Calu3 (cell line): ENCODE data around the gene HAUS6. TPM values are rescaled to one million over a fixed set of nuclear protein-coding genes. Genes with fewer than 3 reads are reported as not detected.

Source experiments
- BruUV-seq: library from RNA; stranded (reverse); fragments of 400-500 nt; replicated peaks from 2 replicates; lab custom pipeline; 2021; lab: Mats Ljungman, UMichigan
- CTCF ChIA-PET: fragments of 300-600 bp; sonication (Branson Sonifier 250); formaldehyde crosslinking; loops from one replicate; lab custom pipeline; 2022; ENCODE audit warnings: antibody characterized with exemption; lab: Charles Lee
- DNase-seq: peaks from one replicate; pipeline ENCODE4 v3.0.0; 2022
- H3K27ac Mint-ChIP-seq: one replicate; pipeline ENCODE4 v1.8.0; 2022; ENCODE audit warnings: mixed read lengths; ENCODE audit not compliant: unreplicated experiment
- H3K27me3 Mint-ChIP-seq: one replicate; pipeline ENCODE4 v1.8.0; 2022; ENCODE audit warnings: mixed read lengths; ENCODE audit not compliant: unreplicated experiment
- H3K36me3 Mint-ChIP-seq: one replicate; pipeline ENCODE4 v1.8.0; 2022; ENCODE audit warnings: mild to moderate bottlenecking, moderate library complexity, mixed read lengths; ENCODE audit not compliant: insufficient read depth, unreplicated experiment
- H3K4me1 Mint-ChIP-seq: one replicate; pipeline ENCODE4 v1.8.0; 2022; ENCODE audit warnings: mild to moderate bottlenecking, low read depth, mixed read lengths; ENCODE audit not compliant: unreplicated experiment
- H3K4me3 Mint-ChIP-seq: one replicate; pipeline ENCODE4 v1.8.0; 2022; ENCODE audit warnings: mild to moderate bottlenecking, low read depth, moderate library complexity, mixed read lengths; ENCODE audit not compliant: unreplicated experiment
- H3K9me3 Mint-ChIP-seq: one replicate; pipeline ENCODE4 v1.8.0; 2022; ENCODE audit warnings: low read depth, mixed read lengths; ENCODE audit not compliant: unreplicated experiment
- CTCF ChIP-seq: fragments of 200-600 bp; IDR thresholded peaks from one replicate; pipeline ENCODE4 v1.8.0; 2022; ENCODE audit warnings: antibody characterized with exemption; ENCODE audit not compliant: unreplicated experiment
- intact Hi-C: fragments of 100-400 bp; cut with micrococcal nuclease; formaldehyde crosslinking; loops from one replicate; pipeline ENCODE4 v1.10.0; 2022; ENCODE audit not compliant: unreplicated experiment
- total RNA-seq: library from RNA; stranded (reverse); gene quantifications from 2 replicates; pipeline ENCODE4 v1.2.3, GENCODE V29; 2022

Gene HAUS6
- total RNA-seq, 1 experiment from 2014 or later = 15.7 TPM

DNA sequence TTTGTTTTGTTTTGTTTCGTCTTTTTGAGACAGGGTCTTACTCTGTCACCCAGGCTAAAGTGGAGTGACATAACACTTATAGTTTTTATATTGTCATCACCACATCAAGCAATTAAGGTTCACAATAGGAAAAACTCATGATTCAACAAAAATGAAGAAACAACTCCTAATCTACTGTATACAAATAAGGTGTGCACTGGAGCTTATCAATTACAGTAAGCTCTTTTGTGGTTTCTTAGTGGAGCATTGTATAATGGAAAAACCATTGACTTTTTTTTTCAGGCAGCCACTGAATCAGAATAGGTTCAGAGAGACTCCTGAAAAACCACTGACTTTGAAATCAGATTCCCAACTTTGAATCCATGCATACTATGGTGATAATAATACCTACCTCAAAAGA lies 35.4 kb upstream of the HAUS6 start:
- Mint-ChIP-seq H3K9me3 (no peaks in the 10 kb centered on the region), H3K27ac (no peak overlapping the region), H3K27me3 (no peaks in the 10 kb centered on the region), H3K4me1 (peaks cover 6% of the 10 kb centered on the region), H3K4me3 (no peak overlapping the region), H3K36me3 (no peaks in the 10 kb centered on the region)
- no TSS peak for BruUV-seq
- CTCF ChIA-PET = interaction anchor here (0.7 kb wide), 1 partner anchor 144 kb away, joined by 3 read pairs; no protein-coding TSS in a partner anchor
- intact Hi-C loops = no loop called here
- no peak for DNase-seq
- no peak for TF ChIP-seq CTCF

- BruUV-seq = no TSS peak
- intact Hi-C loops = no loop called here
- H3K4me1 Mint-ChIP-seq = peaks cover 6% of the 10 kb centered on the region
- DNase-seq = no peak
- H3K4me3 Mint-ChIP-seq = no peak overlapping the region
- no peaks in the 10 kb centered on the region for H3K27me3 Mint-ChIP-seq
- no peaks in the 10 kb centered on the region for H3K9me3 Mint-ChIP-seq
- no peak overlapping the region for H3K27ac Mint-ChIP-seq
- TF ChIP-seq CTCF = no peak
- CTCF ChIA-PET = no interaction called here
- no peaks in the 10 kb centered on the region for H3K36me3 Mint-ChIP-seq
Measured at GRCh38 chr9:19137282-19137681, 34.6 kb upstream of the HAUS6 start.

DNA sequence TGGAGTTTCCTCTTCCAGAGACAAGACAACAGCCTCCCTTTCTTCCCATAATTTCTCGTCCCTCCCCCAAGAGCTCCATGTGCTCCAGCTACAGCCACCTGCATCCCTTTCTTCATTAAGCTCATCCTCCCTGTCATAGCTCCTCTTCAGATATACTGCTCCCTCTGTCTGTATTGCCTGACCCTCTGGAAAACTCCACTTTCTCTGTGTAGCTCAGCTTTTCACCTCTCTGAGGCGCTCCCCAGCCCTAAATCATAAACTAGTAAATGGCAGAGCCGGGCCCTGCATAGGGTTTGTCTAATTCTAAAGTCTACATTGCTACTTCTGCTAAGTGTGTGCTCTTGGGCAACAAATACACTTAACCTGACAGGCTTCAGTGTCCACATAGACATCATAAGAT lies 33.4 kb upstream of the HAUS6 start:
- Mint-ChIP-seq H3K27me3 (no peaks in the 10 kb centered on the region), H3K36me3 (no peaks in the 10 kb centered on the region), H3K4me3 (no peak overlapping the region), H3K9me3 (no peaks in the 10 kb centered on the region), H3K27ac (no peak overlapping the region), H3K4me1 (peaks cover 6% of the 10 kb centered on the region)
- no peak for TF ChIP-seq CTCF
- DNase-seq = no peak
- no TSS peak for BruUV-seq
- intact Hi-C loops = no loop called here
- CTCF ChIA-PET = no interaction called here

DNA sequence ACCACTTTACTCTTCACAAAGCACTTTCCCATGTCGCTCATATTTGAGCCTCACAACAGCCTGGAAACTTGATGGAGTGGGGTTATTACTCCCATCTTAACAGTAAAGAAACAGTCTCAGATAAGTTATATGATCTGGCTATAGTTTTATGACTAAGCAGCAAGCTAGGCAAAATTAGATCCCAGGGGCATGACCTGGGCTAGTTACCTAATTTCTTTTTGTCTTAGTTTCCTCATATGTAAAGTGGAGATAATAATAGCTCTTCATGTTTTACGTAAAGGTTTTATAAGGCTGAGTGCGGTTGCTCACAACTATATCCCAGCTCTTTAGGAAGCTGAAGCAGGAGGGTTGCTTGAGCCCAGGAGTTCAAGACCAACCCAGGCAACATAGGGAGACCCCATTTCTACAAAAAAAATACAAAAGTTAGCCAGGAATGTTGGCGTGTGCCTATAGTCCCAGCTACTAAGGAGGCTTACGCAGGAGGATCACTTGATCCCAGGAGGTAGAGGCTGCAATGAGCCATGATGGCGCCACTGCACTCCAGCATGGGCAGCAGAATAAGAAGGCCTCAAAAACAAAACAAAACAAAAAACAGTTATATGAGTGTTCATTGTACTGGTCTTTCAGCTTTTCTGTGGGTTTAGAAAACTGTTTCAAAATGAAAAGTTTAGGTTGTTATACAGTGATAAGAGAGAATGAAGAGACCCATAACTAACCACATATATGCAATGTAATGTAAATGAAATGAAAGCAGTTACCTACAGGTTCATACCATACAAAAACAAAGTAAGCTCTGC lies 31.0 kb upstream of the HAUS6 start:
- intact Hi-C loops = no loop called here
- Mint-ChIP-seq H3K9me3 (no peaks in the 10 kb centered on the region), H3K27ac (no peak overlapping the region), H3K4me3 (no peak overlapping the region), H3K27me3 (no peaks in the 10 kb centered on the region), H3K4me1 (peaks cover 16% of the 10 kb centered on the region), H3K36me3 (no peaks in the 10 kb centered on the region)
- BruUV-seq = no TSS peak
- TF ChIP-seq CTCF = no peak
- DNase-seq = no peak
- CTCF ChIA-PET = interaction anchor here (0.8 kb wide), 1 partner anchor 18 kb away, joined by 3 read pairs; no protein-coding TSS in a partner anchor
